Uterus (tissue), 4 donors: ENCODE measurements around the gene LIX1. TPM values are rescaled to one million over a fixed set of nuclear protein-coding genes. Genes with fewer than 3 reads are reported as not detected.

Experiments used
- DNase-seq, 2 donors: peaks; one replicate each; pipeline ENCODE4 v3.0.0-alpha.2; 2019 to 2020
- H3K27ac ChIP-seq, 2 donors: fragments of 200-600 bp; sonication (generic); 1 replicate in 1 of 2; 2 replicates in 1 of 2; pipeline ENCODE4 v1.5.1; 2016 to 2018
- H3K27me3 ChIP-seq, 2 donors: fragments of 200-600 bp; sonication (generic); one replicate each; pipeline ENCODE4 v1.5.1; 2018 to 2019; ENCODE audit warnings: control low read depth in 1 of 2
- H3K36me3 ChIP-seq, 2 donors: fragments of 200-600 bp; sonication (generic); one replicate each; pipeline ENCODE4 v1.5.1; 2019; ENCODE audit warnings: control low read depth in 1 of 2
- H3K4me1 ChIP-seq, 2 donors: fragments of 200-600 bp; sonication (generic); one replicate each; pipeline ENCODE4 v1.5.1; 2018 to 2019; ENCODE audit warnings: control low read depth in 1 of 2
- H3K4me3 ChIP-seq, 2 donors: fragments of 200-600 bp; sonication (generic); 1 replicate in 1 of 2; 2 replicates in 1 of 2; pipeline ENCODE4 v1.5.1; 2018 to 2019; ENCODE audit warnings: mild to moderate bottlenecking in 1 of 2
- H3K9me3 ChIP-seq, 2 donors: fragments of 200-600 bp; sonication (generic); one replicate each; pipeline ENCODE4 v1.5.1; 2019; ENCODE audit warnings: control low read depth in 1 of 2
- POLR2A ChIP-seq, 2 donors: fragments of 450-650 bp; IDR thresholded peaks; one replicate each; pipeline ENCODE4 v1.6.1; 2016; ENCODE audit warnings: antibody characterized with exemption in 2 of 2, mild to moderate bottlenecking in 1 of 2, moderate library complexity in 1 of 2
- intact Hi-C: fragments of 100-400 bp; cut with DNase I; formaldehyde crosslinking; loops from one replicate; pipeline ENCODE4 v1.15.1; 2023; ENCODE audit warnings: low total_unique reads
- total RNA-seq, 4 donors: library from RNA; depleted of rRNA in 3 of 4; stranded (reverse); fragments of >200 nt in 3 of 4; gene quantifications; one replicate each; pipeline versions ENCODE4 v1.1.0 to v1.2.4, GENCODE V29; 2014 to 2023
- TF ChIP-seq, protein P1 (sequence below), 4 experiments: fragments of 200-600 bp in 2 of 4; fragments of 450-650 bp in 2 of 4; sonication (generic) in 2 of 4; IDR thresholded peaks; one replicate each; pipeline ENCODE4 v1.5.1; 2016 to 2019; ENCODE audit warnings: antibody characterized with exemption in 4 of 4, mild to moderate bottlenecking in 2 of 4, moderate library complexity in 1 of 4
- donor health status: DM: yes; HTN: yes; CAD: no.

LIX1 gene
- total RNA-seq, 4 donors from 2014 or later = 3.9 TPM; not detected in 3

GRCh38 chr5:97151370-97151769, 9.0 kb upstream of the LIX1 start:
- no peaks in the 10 kb centered on the region for H3K9me3 ChIP-seq
- no peak overlapping the region for H3K4me3 ChIP-seq
- no peak for DNase-seq
- H3K36me3 ChIP-seq = no peaks in the 10 kb centered on the region
- TF ChIP-seq, protein P1, sequence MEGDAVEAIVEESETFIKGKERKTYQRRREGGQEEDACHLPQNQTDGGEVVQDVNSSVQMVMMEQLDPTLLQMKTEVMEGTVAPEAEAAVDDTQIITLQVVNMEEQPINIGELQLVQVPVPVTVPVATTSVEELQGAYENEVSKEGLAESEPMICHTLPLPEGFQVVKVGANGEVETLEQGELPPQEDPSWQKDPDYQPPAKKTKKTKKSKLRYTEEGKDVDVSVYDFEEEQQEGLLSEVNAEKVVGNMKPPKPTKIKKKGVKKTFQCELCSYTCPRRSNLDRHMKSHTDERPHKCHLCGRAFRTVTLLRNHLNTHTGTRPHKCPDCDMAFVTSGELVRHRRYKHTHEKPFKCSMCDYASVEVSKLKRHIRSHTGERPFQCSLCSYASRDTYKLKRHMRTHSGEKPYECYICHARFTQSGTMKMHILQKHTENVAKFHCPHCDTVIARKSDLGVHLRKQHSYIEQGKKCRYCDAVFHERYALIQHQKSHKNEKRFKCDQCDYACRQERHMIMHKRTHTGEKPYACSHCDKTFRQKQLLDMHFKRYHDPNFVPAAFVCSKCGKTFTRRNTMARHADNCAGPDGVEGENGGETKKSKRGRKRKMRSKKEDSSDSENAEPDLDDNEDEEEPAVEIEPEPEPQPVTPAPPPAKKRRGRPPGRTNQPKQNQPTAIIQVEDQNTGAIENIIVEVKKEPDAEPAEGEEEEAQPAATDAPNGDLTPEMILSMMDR (IDR thresholded peaks at IDR 0.05) = no peak
- H3K27ac ChIP-seq = no peak overlapping the region
- no peaks in the 10 kb centered on the region for H3K27me3 ChIP-seq
- no peaks in the 10 kb centered on the region for H3K4me1 ChIP-seq
- intact Hi-C loops = no loop called here

DNA sequence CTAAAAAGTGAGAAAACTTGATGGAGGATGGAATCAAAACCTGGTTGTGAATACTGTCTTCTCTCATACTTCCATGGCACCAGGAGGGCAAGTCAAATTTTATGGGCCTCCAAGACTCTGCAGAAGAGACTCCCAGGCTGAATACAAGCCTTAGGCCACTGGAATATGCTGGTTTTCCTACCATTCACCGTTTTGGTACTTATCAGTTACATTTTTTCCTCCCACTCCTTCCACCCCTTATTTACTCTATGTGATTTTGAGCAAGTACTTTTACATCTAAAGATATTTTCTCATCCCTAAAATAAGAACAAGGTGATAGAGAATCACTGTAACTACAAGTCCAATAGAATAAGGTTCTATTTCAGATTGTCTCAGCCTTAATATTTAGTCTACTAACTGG, 8.0 kb upstream of the LIX1 start:
- H3K27me3 ChIP-seq = no peaks in the 10 kb centered on the region
- TF ChIP-seq, protein P1 (IDR thresholded peaks at IDR 0.05) = no peak
- no peak for TF ChIP-seq POLR2A (IDR thresholded peaks at IDR 0.05)
- intact Hi-C loops = no loop called here
- no peaks in the 10 kb centered on the region for H3K9me3 ChIP-seq
- no peak for DNase-seq
- no peak overlapping the region for H3K4me3 ChIP-seq
- H3K36me3 ChIP-seq = no peaks in the 10 kb centered on the region
- no peaks in the 10 kb centered on the region for H3K4me1 ChIP-seq
- H3K27ac ChIP-seq = no peak overlapping the region

DNA sequence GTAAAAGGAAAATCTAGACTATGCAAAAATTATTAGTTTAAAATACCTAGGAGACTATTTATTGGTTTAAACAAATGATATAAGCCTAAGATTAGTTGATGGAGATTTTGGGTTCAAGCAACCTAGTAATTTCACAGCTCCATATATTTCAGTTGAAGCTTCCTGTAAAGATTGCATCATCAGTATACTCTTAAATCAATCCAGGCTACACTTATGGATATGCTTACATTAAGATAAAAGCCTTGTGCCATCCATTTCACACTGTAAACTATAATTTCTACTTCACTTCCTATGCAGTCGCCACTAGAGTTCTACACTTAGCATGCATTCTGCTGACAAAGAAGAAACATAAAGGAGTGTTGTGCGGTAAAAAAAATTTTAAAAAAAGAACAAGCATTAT, 7.3 kb upstream of the LIX1 start:
- TF ChIP-seq, protein P1 (IDR thresholded peaks at IDR 0.05) = no peak
- H3K27me3 ChIP-seq = no peaks in the 10 kb centered on the region
- no peak overlapping the region for H3K4me3 ChIP-seq
- H3K36me3 ChIP-seq = no peaks in the 10 kb centered on the region
- H3K9me3 ChIP-seq = no peaks in the 10 kb centered on the region
- intact Hi-C loops = no loop called here
- H3K4me1 ChIP-seq = no peaks in the 10 kb centered on the region
- no peak for DNase-seq
- no peak overlapping the region for H3K27ac ChIP-seq

- intact Hi-C loops = no loop called here
- Histone ChIP-seq H3K4me1 (no peaks in the 10 kb centered on the region), H3K4me3 (no peak overlapping the region), H3K9me3 (no peaks in the 10 kb centered on the region), H3K36me3 (no peaks in the 10 kb centered on the region), H3K27ac (no peak overlapping the region), H3K27me3 (no peaks in the 10 kb centered on the region)
- TF ChIP-seq, protein P1 (IDR thresholded peaks at IDR 0.05) = no peak
- TF ChIP-seq POLR2A (IDR thresholded peaks at IDR 0.05) = no peak
- DNase-seq = no peak
Observed at GRCh38 chr5:97148288-97148687, 5.9 kb upstream of the LIX1 start.

DNA sequence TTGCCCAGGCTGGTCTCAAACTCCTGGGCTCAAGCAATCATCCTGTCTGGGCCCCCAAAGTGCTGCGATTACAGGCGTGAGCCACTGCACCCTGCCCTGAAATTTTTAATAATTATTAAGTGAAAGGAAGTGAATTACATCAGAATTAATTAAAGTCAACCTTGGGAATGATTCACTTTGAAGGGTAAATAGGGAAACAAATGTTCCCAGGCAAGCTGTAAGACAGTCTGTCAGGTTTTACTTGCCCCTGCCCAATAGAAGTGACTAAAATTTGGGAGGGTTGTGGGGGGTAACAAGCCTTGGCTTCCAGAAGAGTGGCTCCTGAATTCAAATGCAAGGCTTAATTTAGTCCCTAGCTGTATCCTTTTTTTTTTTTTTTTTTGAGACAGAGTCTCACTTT, 1.3 kb upstream of the LIX1 start:
- no peaks in the 10 kb centered on the region for H3K9me3 ChIP-seq
- no peak overlapping the region for H3K4me3 ChIP-seq
- TF ChIP-seq, protein P1 (IDR thresholded peaks at IDR 0.05) = no peak
- no peak for TF ChIP-seq POLR2A (IDR thresholded peaks at IDR 0.05)
- no peak for DNase-seq
- no peaks in the 10 kb centered on the region for H3K27me3 ChIP-seq
- H3K36me3 ChIP-seq = no peaks in the 10 kb centered on the region
- intact Hi-C loops = no loop called here
- H3K27ac ChIP-seq = no peak overlapping the region
- no peaks in the 10 kb centered on the region for H3K4me1 ChIP-seq
